NCI-H1105 (cell line): ENCODE measurements around the gene TOR1AIP1.
A peak's percentile ranks its signal among the peaks of the same experiment; 100 is the strongest.

ENCODE experiments used
- DNase-seq: peaks from one replicate; lab custom pipeline; 2025; lab: John Stamatoyannopoulos, UW

The TOR1AIP1 gene

DNA sequence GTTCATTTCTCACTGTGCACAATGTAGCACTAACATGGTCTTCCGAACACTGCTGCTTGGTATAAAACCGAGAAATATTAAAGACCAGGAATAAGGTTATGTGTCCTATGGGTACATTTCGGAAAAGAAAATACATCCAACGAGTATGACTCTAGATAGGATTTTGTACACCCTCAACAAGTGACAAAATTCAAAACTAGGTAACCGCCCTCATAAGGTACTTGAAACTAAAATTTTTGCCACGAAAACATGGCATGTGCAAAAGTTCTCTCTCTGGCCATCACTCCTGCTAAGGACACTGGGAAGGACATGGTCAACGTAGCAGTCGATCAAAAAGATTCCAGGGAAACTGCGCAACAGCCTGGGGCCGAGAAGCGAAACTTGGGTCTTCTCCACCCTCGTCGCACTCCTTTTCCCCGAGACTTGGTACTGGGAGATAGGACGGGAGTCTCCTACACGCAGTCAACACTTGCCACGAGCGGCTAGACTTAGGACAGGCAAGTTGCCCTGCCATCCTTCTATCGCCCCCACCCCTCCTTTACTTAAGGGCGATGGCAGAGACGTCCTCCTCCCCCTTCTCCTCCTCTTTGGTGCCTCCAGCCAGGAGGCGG is 338 bp upstream of the TOR1AIP1 start:
- DNase-seq = no peak

- no peak for DNase-seq
Observed at GRCh38 chr1:179883040-179883744, 1.1 kb downstream of the TOR1AIP1 start.

DNA sequence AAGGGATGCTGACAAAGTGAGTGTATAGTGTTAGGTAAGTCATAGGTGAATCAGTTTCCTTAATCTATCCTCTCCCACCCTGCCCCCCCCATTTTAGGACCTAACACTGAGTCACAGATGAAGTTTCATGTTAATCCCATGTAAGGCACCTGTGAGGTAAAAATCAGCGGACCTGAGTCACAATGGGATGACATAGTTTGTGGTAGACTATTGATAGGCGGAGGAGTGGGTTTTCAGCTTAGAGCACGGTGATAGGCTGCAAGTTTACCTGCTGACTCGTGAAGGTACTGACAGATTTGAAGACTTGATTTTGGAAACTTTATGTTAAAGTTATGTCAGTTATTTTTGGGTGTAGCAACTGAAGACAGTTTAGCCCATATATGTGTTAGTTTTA is 1.7 kb downstream of the TOR1AIP1 start:
- peak; percentile 7 for DNase-seq

- no peak for DNase-seq
Observed at GRCh38 chr1:179888071-179888470, 6.0 kb downstream of the TOR1AIP1 start.

GRCh38 chr1:179889589-179889988 is 7.5 kb downstream of the TOR1AIP1 start:
- no peak for DNase-seq

DNA sequence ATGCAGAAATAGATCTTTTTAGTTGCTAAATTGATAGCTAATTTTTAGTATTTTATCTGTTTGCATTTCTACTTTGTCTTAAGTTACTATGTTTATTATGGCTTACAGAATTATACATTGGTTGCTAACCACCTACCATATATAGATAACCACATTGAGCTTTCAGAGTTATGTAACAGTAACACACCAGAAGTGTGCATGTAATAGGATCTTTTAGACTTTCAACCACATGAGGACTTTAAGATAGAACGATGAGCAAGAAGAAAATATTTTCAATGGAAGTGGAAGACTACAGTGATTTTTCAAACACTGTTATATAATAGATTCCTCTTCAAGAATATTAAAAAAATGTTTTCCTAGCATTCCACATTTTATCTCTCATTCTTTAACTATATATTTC is 28.8 kb downstream of the TOR1AIP1 start:
- no peak for DNase-seq

GRCh38 chr1:179911812-179912211 is 29.7 kb downstream of the TOR1AIP1 start:
- no peak for DNase-seq

- no peak for DNase-seq
Observed at GRCh38 chr1:179917601-179918429, 35.7 kb downstream of the TOR1AIP1 start.

DNA sequence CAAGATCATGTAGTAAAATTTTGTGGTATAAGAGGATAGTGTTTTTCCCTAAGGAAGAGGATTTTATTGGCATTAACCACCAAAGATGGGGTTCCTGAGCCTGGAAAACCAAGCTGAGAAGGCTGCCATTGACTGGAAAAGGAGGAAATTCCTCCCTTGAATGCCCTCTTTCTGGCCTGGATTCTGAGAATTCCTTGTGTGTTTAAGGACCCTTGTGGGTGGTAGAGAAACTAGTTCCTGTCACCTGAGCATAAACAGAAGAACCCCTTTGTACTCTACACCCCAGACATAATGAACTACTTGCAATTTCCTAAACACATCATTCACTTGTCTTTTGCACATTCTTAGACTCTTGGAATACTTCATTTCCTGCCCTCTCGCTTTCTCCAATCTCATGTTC is 39.4 kb downstream of the TOR1AIP1 start:
- DNase-seq = no peak

GRCh38 chr1:179921981-179922872 is 40.1 kb downstream of the TOR1AIP1 start:
- no peak for DNase-seq

GRCh38 chr1:179923029-179923428 is 40.9 kb downstream of the TOR1AIP1 start:
- no peak for DNase-seq

- DNase-seq = no peak
Observed at GRCh38 chr1:179924268-179924667, 42.2 kb downstream of the TOR1AIP1 start.

DNA sequence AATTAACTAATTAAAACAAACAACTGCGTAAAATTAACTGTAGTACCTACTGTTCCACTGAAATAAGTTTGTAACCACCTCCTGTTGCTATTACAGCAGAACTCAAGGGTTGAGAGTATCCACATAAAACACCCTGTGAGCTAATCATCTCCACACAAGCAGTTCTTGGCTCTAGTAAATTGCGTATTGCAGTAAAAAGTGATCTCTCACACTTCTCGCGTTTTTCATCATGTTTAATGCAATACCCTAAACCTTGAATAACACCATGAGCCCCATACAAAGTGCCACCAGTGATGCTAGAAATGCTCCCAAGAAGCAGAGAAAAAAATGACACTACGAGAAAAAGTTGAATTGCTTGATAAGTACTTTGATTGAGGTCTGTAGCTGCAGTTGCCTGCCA is 43.2 kb downstream of the TOR1AIP1 start:
- no peak for DNase-seq

DNA sequence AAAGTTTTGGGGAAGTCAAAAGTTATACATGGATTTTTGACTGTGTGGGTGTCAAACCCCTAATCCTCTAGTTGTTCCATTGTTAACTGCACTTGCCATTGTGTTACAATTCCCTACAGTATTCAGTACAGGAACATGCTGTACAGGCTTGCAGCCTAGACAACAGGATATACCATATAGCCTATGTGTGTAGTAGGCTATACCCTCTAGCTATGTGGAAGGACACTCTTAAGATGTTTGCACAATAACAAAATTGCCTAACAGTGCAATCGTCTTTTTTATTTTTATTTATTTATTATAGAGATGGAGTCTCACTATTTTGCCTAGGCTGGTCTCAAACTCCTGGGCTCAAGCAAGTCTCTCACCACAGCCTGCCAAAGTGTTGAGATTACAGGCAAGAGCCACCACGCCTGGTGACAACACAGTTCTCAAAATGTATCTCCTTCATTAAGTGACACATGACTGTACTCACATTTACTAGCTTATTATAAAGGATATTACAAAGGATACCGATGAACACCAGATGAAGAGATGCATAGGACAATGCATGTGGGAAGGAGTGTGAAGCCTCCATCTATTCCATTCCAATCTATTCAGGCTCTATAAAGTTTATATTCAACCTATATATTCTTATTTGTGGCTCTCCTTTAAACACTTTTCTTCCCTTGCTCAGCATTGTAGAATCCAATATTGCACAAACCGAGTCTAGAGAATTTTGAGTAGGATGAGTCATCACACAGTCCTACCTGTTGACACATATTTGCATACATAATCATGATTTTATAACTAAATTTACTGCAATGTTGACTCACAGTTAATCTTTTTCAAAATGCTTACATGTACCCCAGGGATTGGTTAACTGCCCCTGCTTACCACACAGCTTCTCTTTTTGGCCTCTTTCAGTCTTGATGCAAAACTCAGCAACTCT is 44.1 kb downstream of the TOR1AIP1 start:
- DNase-seq = no peak

DNA sequence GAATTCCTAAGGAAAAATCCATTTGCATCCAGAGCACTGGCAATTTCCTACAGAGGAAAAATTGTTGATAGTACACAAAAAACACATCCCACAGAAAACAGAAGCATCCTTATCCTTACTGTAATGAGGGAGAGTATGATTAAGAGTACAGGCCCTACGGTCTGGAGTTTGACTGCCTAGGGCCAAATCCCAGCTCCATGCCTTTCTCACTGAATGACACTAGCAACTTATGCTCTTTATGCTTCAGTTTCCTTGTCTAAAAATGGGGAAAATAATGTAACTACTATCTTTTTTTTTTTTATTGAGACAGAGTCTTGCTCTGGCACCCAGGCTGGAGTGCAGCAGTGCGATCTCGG is 44.7 kb downstream of the TOR1AIP1 start:
- DNase-seq = no peak

- DNase-seq = no peak
Observed at GRCh38 chr1:179929955-179930798, 48.1 kb downstream of the TOR1AIP1 start.

DNA sequence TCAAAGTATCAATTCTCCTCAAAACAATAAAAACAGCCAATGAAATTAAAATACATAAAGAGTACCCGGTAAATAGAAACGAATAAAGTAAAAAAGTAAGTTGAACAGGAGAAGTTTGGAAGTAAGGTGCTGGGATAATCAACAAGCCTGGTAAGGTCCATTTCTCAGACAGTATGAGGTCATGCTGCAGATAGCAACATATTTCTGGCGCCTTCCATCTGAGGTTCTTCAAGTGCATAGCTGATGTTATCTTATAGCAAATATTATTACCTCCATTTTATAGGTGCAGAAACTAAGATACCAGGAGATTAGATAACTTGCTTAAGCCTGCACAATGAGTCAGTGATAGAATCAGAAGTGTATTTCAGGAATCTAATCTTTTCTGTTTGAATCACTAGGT is 48.8 kb downstream of the TOR1AIP1 start:
- DNase-seq = no peak

DNA sequence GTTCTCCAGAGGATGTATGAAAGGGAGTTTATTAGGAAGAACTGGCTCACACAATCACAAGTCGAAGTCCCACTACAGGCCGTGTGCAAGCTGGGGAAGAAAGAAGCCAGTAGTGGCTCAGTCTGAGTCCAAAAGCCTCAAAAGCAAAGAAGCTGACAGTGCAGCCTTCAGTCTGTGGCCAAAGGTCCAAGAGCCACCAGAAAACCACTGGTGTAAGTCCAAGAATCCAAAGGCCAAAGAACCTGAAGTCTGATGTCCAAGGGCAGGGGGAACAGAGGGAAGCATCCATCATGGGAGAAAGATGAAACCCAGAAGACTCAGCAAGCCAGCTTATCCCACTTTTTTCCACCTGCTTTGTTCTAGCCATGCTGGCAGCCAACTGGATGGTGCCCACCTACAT is 51.1 kb downstream of the TOR1AIP1 start:
- DNase-seq = no peak

- no peak for DNase-seq
Observed at GRCh38 chr1:179935909-179936496, 53.9 kb downstream of the TOR1AIP1 start.
